GM18868 (cell line): ENCODE measurements around the gene NLRP7.
"Not testable (repeated sequence)": the region's sequence is repeated elsewhere in the genome, so short reads cannot be mapped to it uniquely, and the experiment has no call there.

ENCODE experiments used
- ATAC-seq: cut with Tn5 transposase; IDR thresholded peaks from one replicate; pipeline ENCODE4 v1.9.1; 2021; ENCODE audit warnings: mild to moderate bottlenecking, moderate library complexity; ENCODE audit not compliant: unreplicated experiment

The NLRP7 gene

DNA sequence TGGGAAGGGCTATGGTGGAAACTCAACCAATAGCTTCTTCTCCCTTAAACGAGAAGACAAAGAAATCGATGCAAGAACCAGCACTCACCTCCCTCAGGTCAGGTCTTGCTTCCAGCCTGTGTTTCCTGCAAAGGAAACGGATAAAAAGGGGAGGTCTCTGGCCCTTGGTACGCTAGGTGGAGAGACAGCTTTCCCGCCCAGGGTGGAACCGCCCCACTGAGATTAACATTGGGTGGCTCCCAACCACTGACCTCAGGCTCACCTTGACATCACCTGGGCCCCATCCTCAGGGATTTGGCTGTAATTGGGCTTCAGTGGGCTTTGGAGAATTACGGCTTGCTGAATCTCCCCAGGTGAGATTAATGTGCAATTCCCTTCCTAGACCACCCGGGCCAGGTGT is at the start of gene NLRP7:
Gene NLRP7, minus strand, starts transcription at position 150 of the 400 bp plus-strand sequence.
- no peak for ATAC-seq

DNA sequence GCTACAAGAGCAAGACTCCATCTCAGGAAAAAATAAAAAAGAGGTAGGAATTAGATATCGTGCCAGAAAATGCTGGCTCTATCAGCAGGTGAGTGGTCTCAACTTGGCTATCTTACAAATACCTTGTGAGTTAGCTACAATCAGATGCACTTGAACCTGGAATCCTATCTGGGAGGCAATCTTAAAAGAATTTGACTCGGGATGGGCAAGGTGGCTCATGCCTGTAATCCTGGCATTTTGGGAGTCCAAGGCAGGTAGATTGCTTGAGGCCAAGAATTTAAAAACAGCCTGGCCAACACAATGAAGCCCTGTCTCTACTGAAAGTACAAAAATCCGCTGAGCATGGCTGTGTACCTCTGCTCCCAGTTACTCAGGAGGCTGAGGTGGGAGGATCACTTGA is 48.2 kb upstream of the NLRP7 start:
- no peak for ATAC-seq

DNA sequence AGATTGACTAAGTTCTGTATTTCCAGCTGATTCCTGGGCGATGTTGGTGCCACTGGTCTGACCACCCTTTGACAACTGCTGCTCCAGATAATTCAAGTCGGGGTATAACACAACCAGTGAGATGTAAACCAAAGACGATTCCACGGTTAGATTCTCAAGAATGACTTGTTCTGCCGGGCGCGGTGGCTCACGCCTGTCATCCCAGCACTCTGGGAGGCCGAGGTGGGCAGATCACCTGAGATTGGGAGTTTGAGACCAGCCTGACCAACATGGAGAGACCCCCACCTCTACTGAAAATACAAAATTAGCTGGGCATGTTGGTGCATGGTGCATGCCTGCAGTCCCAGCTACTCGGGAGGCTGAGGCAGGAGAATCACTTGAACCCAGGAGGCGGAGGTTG is 42.2 kb upstream of the NLRP7 start:
- not testable (repeated sequence) for ATAC-seq

DNA sequence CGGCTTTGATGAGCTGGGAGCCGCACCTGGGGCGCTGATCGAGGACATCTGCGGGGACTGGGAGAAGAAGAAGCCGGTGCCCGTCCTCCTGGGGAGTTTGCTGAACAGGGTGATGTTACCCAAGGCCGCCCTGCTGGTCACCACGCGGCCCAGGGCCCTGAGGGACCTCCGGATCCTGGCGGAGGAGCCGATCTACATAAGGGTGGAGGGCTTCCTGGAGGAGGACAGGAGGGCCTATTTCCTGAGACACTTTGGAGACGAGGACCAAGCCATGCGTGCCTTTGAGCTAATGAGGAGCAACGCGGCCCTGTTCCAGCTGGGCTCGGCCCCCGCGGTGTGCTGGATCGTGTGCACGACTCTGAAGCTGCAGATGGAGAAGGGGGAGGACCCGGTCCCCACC is 35.2 kb upstream of the NLRP7 start:
- ATAC-seq: not testable (repeated sequence)

DNA sequence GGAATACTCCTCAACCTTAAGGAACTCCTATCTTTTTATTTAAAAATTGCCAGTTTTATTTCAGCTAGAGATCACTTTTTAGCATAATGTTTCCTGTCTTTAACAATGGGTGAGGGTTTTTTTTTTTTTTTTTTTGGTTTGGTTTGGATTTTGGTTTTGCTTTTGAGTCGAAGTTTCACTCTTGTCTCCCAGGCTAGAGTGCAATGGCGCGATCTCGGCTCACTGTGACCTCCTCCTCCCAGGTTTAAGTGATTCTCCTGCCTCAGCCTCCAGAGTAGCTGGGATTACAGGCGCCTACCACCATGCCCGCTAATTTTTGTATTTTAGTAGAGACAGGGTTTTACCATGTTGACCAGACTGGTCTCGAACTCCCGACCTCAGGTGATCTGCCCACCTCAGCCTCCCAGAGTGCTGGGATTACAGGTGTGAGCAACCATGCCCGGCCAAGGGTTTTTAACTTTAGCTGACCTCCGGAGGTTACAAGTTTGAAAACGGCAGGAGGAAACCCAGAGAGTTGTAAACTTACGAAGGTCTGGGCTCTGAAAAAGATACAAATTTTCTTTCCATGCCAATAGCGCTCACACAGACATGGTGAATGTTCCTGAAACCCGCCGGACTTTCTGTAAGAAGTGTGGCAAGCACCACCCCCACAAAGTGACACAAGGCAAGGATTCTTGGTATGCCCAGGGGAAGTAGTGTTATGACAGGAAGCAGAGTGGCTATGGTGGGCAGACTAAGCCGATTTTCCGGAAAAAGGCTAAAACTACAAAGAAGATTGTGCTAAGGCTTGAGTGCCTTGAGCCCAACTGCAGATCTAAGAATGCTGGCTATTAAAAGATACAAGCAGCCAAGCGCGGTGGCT is 26.1 kb upstream of the NLRP7 start:
- ATAC-seq: not testable (repeated sequence)

DNA sequence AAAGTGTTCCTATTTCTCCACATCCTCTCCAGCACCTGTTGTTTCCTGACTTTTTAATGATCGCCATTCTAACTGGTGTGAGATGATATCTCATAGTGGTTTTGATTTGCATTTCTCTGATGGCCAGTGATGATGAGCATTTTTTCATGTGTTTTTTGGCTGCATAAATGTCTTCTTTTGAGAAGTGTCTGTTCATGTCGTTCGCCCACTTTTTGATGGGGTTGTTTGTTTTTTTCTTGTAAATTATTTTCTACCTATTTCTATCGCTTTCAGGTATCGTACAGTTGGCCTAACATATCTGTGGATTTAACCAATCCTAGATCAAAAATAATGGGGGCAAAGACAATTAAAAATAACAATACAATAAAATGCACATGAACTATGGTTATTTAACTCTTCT is 24.1 kb upstream of the NLRP7 start:
- ATAC-seq: not testable (repeated sequence)

DNA sequence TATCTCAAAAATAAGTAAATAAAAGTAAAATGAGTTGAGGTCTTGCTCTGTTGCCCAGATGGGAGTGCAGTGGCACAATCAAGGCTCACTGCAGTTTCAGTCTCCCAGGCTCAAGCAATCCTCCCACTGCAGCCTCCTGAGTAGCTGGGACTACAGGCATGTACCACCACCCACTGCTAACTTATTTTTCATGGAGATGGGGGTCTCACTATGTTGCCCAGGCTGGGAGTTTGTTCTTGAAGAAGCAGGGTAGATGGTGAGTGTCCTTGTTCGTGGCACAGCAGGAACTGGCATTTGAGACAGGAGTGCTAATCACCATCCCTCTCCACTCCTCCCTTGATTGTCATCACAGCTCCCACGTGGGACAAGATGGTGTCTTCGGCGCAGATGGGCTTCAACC is 22.3 kb upstream of the NLRP7 start:
- no peak for ATAC-seq

DNA sequence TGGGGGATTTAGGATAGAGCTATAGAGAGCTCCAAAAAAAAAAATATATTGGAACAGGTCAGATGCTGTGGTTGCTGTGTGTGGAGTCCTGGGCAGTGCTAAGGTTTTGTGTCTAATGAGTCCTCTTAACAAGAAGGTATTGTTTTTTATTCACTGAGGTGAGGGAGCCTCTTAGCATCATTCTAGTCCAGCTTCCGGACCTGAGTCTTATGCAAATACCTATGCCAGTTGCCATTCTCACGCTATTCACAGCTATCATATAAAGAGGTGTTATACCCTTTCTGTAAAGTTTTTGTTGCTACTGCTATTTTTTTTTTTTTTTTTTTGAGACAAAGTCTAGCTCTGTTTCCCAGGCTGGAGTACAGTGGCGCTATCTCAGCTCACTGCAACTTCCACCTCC is 20.3 kb upstream of the NLRP7 start:
- no peak for ATAC-seq

DNA sequence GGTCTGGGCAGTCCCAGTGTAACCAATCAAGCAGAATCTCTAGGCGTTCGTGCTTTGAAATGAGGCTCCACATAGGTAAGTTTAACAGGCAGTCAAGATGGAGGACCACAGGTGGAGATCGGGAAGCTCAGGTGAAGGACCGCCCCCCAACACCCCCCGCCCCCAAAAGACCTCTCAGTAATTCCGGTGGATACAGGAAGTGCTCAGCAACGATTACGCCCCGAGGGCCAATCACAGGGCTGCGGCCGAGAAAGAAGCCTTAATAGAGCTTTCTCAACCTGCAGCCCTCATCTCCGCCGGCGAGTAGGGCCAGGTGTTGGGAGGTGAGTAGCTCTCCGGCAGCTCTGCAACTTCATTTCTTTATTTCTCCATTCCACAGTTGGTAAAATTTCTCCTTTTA is 17.7 kb upstream of the NLRP7 start:
- not testable (repeated sequence) for ATAC-seq

DNA sequence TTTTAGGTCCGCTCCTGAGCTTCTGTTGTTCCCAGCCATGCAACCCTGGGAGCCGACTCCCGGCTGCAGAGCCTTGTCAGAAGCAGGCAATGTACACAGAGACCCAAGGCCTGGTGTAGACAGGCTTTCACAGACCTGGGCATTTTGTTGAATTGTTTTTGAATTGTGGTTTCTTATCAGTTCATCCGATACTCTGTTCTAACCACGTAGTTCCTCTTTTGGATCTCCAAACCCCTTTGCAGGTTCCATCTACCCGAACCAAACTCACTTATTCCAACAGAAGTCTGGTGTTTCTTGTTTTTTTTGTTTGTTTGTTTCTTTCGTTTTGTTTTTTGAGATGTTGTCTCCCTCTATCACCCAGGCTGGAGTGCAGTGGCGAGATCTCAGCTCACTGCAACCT is 12.5 kb upstream of the NLRP7 start:
- peak; percentile 51 for ATAC-seq

DNA sequence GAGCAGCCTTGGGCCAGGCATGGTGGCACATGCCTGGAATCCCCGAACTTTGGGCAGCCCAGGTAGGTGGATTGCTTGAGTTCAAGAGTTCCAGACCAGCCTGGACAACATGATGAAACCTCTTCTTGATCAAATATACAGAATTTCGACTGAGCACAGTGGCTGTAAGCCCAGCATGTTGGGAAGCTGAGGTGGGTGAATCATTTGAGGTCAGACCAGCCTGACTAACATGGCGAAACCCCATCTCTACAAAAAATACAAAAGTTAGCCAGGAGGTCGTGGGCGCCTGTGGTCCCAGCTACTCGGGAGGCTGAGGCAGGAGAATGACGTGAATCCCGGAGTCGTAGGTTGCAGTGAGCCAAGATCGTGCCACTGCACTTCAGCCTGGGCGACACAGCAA is 8.0 kb upstream of the NLRP7 start:
- ATAC-seq: no peak

DNA sequence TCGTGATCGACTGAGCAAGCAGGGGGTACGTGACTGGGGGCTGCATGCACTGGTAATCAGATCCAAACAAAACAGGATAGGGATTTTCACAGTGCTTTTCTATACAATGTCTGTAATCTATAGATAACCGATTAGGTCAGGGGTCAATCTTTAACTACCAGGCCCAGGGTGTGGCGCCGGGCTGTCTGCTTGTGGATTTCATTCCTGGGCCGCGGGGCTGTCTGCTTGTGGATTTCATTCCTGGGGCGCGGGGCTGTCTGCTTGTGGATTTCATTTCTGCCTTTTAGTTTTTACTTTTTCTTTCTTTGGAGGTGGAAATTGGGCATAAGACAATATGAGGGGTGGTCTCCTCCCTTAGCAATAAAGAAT is 6.0 kb upstream of the NLRP7 start:
- not testable (repeated sequence) for ATAC-seq

DNA sequence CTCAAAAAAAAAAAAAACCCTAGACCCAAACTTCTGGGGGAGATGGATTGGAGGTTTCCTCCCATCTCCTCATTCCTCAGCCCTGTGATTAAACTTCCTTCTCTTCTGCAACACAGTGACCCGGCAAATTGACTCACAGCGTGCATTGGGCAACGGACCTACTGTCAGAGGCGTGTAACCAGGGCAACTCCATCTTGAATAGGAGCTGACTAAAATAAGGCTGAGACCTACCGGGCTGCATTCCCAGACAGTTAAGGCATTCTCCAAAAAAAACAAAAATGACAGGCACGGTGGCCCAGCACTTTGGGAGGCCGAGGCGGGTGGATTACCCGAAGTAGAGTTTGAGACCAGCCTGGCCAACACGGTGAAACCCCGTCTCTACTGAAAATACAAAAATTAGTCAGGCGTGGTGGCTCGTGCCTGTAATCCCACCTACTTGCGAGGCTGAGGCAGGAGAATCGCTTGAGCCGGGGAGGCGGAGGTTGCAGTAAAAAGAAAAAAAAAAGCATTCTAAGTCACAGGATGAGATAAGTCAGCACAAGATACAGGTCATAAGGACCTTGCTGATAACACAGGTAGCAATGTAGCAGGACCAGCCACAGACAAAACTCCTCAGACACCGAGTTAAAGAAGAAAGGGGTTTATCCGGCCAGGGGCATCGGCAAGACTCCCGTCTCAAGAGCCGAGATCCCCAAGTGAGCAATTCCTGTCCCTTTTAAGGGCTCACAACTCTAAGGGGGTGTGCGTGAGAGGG is 5.4 kb upstream of the NLRP7 start:
- no peak for ATAC-seq

DNA sequence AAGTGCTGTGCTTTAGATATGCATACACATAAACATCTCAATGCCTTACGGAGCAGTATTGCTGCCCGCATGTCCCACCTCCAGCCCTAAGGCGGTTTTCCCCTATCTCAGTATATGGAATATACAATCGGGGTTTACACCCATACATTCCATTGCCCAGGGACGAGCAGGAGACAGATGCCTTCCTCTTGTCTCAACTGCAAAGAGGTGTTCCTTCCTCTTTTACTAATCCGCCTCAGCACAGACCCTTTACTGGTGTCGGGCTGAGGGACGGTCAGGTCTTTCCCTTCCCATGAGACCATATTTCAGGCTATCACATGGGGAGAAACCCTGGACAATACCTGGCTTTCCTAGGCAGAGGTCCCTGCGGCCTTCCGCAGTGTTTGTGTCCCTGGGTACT is 3.2 kb upstream of the NLRP7 start:
- not testable (repeated sequence) for ATAC-seq

DNA sequence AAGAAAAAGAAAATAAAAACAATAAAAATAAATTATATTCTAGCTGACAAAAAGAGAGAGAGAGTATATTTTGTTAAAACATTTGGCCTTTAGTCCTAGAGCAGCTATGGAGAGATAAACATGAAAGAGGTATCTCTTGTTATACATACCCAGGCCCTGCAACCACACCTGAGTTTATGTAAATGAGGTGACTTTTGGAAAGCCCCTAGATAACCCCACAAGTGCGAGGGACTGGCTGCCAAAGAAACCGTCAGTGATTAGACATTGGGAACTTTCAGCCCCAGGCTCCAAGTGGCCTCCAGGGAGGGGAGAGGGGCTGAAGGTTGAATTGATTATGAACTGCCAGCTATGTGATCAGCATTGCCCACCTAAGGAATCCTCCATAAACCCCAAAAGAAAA is 2.1 kb upstream of the NLRP7 start:
- ATAC-seq: no peak

DNA sequence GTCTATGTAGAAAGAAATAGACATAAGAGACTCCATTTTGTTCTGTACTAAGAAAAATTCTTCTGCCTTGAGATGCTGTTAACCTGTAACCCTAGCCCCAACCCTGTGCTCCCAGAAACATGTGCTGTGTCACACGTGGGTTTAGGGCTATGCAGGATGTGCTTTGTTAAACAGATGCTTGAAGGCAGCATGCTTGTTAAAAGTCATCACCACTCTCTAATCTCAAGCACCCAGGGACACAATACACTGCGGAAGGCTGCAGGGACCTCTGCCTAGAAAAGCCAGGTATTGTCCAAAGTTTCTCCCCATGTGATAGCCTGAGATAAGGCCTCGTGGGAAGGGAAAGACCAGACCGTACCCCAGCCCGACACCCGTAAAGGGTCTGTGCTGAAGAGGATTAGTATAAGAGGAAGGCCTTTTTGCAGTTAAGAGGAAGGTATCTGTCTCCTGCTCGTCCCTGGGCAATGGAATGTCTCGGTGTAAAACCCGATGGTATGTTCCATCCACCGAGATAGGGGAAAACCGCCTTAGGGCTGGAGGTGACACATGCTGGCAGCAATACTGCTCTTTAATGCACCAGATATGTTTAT is 3.5 kb downstream of the NLRP7 start:
- ATAC-seq: not testable (repeated sequence)

DNA sequence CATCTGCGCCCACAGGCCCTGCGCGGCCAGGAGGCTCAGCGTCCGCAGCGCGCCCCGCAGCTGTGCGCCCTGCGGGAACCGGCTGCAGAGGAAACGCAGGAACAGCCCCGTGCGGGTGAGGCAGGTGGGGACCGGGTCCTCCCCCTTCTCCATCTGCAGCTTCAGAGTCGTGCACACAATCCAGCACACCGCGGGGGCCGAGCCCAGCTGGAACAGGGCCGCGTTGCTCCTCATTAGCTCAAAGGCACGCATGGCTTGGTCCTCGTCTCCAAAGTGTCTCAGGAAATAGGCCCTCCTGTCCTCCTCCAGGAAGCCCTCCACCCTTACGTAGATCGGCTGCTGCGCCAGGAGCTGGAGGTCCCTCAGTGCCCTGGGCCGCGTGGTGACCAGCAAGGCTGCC is 7.8 kb downstream of the NLRP7 start:
- ATAC-seq: not testable (repeated sequence)

DNA sequence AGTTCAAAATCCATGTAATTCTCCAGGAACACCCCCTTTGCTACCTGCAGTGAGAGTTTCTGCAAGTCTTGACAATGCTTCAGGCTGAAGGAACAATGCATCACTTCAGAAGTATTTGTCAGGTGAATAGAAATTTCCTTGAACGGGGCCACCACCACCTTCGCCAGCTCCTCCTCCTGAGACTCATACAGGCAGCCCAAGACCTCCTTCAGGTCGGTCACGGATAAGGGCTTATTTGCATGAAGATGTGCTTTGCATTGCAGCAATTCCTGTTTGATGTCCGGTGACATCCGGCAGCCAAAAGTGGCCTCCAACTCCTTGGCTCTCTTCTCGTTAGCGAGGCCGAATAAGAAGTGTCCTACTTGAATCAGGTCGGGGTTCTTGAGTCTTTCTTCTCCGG is 8.4 kb downstream of the NLRP7 start:
- ATAC-seq: no peak

DNA sequence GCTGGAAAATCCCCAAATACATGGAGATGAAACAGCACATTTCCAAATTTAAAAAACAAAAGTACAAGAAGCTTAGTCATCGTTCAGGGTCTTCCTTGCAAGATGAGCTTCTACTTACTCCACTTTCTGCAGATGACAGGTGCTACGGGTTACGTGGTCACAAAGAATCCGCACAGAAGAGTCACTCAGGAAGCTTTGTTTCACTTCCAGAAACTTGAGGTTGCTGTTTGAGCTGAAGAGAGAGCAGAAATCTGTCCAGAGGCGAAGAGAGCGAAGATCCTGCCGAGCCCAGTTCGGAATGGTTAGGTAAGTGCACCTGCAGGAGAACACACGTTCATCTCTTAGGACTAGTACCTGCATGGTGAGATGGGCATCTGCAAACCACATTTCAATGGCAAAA is 9.4 kb downstream of the NLRP7 start:
- no peak for ATAC-seq

DNA sequence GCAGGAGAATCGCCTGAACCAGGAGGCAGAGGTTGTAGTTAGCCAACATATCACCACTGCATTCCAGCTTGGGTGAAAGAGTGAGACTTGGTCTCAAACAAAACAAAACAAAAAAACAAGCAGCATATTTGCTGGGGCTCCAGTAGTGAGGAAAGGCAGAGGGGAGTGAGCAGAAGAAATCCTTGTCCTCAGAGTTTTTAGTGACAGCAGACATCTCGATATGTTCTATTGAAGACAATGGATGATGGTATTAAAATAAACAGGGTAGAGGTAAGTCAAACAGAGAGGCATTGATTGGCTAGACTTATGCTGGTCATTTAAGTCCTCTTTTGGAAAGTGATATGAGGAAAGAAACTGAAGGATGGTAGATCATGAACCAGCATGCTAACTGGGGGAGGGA is 19.0 kb downstream of the NLRP7 start:
- ATAC-seq: no peak

DNA sequence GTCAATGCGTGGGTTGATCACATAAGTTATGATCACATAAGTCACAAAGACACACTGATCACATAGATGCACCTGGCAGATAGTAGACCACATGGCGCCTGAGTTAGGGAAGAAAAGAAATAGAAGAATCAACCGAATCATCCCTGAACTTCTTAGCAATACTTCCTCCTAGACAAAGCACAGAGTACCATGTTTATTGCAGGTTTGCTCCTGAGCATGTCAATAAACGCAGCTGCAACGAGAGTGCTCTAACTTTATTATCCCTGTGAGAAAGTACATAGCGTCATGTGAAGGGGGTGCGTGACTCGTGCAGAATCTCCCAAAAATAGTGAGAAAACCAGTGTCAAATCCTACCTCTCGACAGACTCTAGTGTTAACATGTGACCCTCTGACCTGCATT is 24.1 kb downstream of the NLRP7 start:
- ATAC-seq: no peak

DNA sequence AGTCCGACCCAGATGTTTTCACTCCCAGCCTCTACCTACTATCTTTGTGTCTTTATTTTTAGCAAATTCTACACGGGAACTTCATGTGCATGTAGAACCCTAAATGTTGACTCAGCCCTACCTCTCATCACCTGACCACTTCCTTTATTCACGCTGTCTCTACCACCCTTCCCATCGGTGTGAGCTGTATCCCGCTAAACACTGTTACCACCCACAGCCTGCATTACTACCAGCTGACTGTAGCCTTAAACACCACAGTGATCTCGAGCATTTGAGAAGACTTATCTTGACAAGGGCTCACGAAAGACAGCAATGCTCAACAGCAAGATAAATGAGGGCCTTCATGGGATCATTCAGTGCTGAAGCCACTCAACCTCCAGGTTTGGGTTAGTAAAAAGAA is 26.2 kb downstream of the NLRP7 start:
- no peak for ATAC-seq
